H7 (cell line): ENCODE data around the gene SUCO. TPM values are rescaled to one million over a fixed set of nuclear protein-coding genes. Genes with fewer than 3 reads are reported as not detected.
A peak's percentile ranks its signal among the peaks of the same experiment; 100 is the strongest.
"Not testable (repeated sequence)": the region's sequence is repeated elsewhere in the genome, so short reads cannot be mapped to it uniquely, and the experiment has no call there.

Experiments
- DNase-seq: peaks from one replicate; pipeline ENCODE4 v3.0.0; 2012
- H3K27me3 ChIP-seq: 2 replicates; pipeline ENCODE4 v1.6.0; 2011; ENCODE audit warnings: mild to moderate bottlenecking, low read length; ENCODE audit not compliant: control insufficient read depth, insufficient read depth
- H3K36me3 ChIP-seq: replicated peaks from 2 replicates; pipeline ENCODE4 v1.5.1; 2011; ENCODE audit warnings: low read length; ENCODE audit not compliant: control insufficient read depth, insufficient read depth
- H3K4me3 ChIP-seq: 2 replicates; pipeline ENCODE4 v1.5.1; 2011; ENCODE audit warnings: low read depth, mild to moderate bottlenecking, control low read depth, low read length, moderate library complexity; ENCODE audit not compliant: insufficient read depth
- total RNA-seq: library from RNA; depleted of rRNA; stranded (reverse); fragments of >200 nt; shearing (Covaris generic); gene quantifications from 2 replicates; pipeline ENCODE4 v1.2.3, GENCODE V29; 2014; rRNA removed

Gene SUCO
- 32.7 and 44.7 TPM in 2 replicates for total RNA-seq

GRCh38 chr1:172532700-172533512, at the start of gene SUCO:
TSS of gene SUCO (plus strand) at chr1:172533150. CDS start at chr1:172533436, 286 bp downstream.
- no peaks in the 10 kb centered on the region; the same call in 1 of the 2 replicates for H3K27me3 ChIP-seq
- H3K36me3 ChIP-seq, result no peaks in the 10 kb centered on the region
- DNase-seq, result peak; percentile 95
- peak within 1 kb of the TSS; percentile 93 for H3K4me3 ChIP-seq

- no peak overlapping the region for H3K4me3 ChIP-seq
- H3K27me3 ChIP-seq, result no peaks in the 10 kb centered on the region; the same call in 1 of the 2 replicates
- no peak for DNase-seq
- H3K36me3 ChIP-seq, result no peaks in the 10 kb centered on the region
Measured at GRCh38 chr1:172483448-172483847, 49.5 kb upstream of the SUCO start.

- Histone ChIP-seq H3K27me3 (no peaks in the 10 kb centered on the region; the same call in 1 of the 2 replicates), H3K36me3 (no peaks in the 10 kb centered on the region), H3K4me3 (no peak overlapping the region)
- DNase-seq, result no peak
Measured at GRCh38 chr1:172484252-172484651, 48.7 kb upstream of the SUCO start.

GRCh38 chr1:172485626-172486025, 47.3 kb upstream of the SUCO start:
- H3K27me3 ChIP-seq, result no peaks in the 10 kb centered on the region; the same call in 1 of the 2 replicates
- no peaks in the 10 kb centered on the region for H3K36me3 ChIP-seq
- DNase-seq, result no peak
- H3K4me3 ChIP-seq, result no peak overlapping the region

GRCh38 chr1:172486805-172487454, 46.0 kb upstream of the SUCO start:
- no peak overlapping the region for H3K4me3 ChIP-seq
- H3K36me3 ChIP-seq, result no peaks in the 10 kb centered on the region
- no peaks in the 10 kb centered on the region; the same call in 1 of the 2 replicates for H3K27me3 ChIP-seq
- DNase-seq, result no peak

GRCh38 chr1:172487550-172487949, 45.4 kb upstream of the SUCO start:
- Histone ChIP-seq H3K4me3 (no peak overlapping the region), H3K27me3 (no peaks in the 10 kb centered on the region; the same call in 1 of the 2 replicates), H3K36me3 (no peaks in the 10 kb centered on the region)
- no peak for DNase-seq

- Histone ChIP-seq H3K36me3 (no peaks in the 10 kb centered on the region), H3K4me3 (no peak overlapping the region), H3K27me3 (no peaks in the 10 kb centered on the region; the same call in 1 of the 2 replicates)
- no peak for DNase-seq
Measured at GRCh38 chr1:172488393-172488792, 44.6 kb upstream of the SUCO start.

- H3K27me3 ChIP-seq, result no peaks in the 10 kb centered on the region; the same call in 1 of the 2 replicates
- H3K36me3 ChIP-seq, result no peaks in the 10 kb centered on the region
- no peak for DNase-seq
- H3K4me3 ChIP-seq, result no peak overlapping the region
Measured at GRCh38 chr1:172489847-172490246, 43.1 kb upstream of the SUCO start.

GRCh38 chr1:172492421-172492820, 40.5 kb upstream of the SUCO start:
- DNase-seq, result no peak
- no peak overlapping the region for H3K4me3 ChIP-seq
- H3K27me3 ChIP-seq, result no peaks in the 10 kb centered on the region; the same call in 1 of the 2 replicates
- H3K36me3 ChIP-seq, result no peaks in the 10 kb centered on the region

- Histone ChIP-seq H3K36me3 (no peaks in the 10 kb centered on the region), H3K4me3 (no peak overlapping the region), H3K27me3 (no peaks in the 10 kb centered on the region; the same call in 1 of the 2 replicates)
- no peak for DNase-seq
Measured at GRCh38 chr1:172494166-172494565, 38.8 kb upstream of the SUCO start.

- DNase-seq, H3K4me3 ChIP-seq, H3K27me3 ChIP-seq, H3K36me3 ChIP-seq: not testable (repeated sequence)
Measured at GRCh38 chr1:172496127-172496526, 36.8 kb upstream of the SUCO start.

- Histone ChIP-seq H3K36me3 (no peaks in the 10 kb centered on the region), H3K27me3 (peaks cover 2% of the 10 kb centered on the region; the same call in 1 of the 2 replicates), H3K4me3 (no peak overlapping the region)
- DNase-seq, result no peak
Measured at GRCh38 chr1:172496678-172497077, 36.3 kb upstream of the SUCO start.

GRCh38 chr1:172497230-172497629, 35.7 kb upstream of the SUCO start:
- peak; percentile 28 for DNase-seq
- Histone ChIP-seq H3K27me3 (peaks cover 2% of the 10 kb centered on the region; the same call in 1 of the 2 replicates), H3K4me3 (no peak overlapping the region)

GRCh38 chr1:172498857-172499256, 34.1 kb upstream of the SUCO start:
- H3K36me3 ChIP-seq, result no peaks in the 10 kb centered on the region
- no peak overlapping the region for H3K4me3 ChIP-seq
- peaks cover 2% of the 10 kb centered on the region; the same call in 1 of the 2 replicates for H3K27me3 ChIP-seq
- no peak for DNase-seq

More at GRCh38 chr1:172497230-172497629, 35.7 kb upstream of the SUCO start:
- no peaks in the 10 kb centered on the region for H3K36me3 ChIP-seq
